GM18505 (cell line): ENCODE data around the gene CCNL2.

ENCODE experiments used
- ATAC-seq: cut with Tn5 transposase; IDR thresholded peaks from one replicate; pipeline ENCODE4 v1.9.1; 2021; ENCODE audit not compliant: unreplicated experiment
- POLR2A ChIP-seq: IDR thresholded peaks from 4 replicates; pipeline ENCODE4 v1.6.1; 2011; ENCODE audit warnings: borderline replicate concordance; ENCODE audit not compliant: insufficient read depth, insufficient read length; ENCODE audit errors: extremely low read depth

CCNL2 gene

GRCh38 chr1:1428174-1428573 is 29.0 kb upstream of the CCNL2 start:
- TF ChIP-seq POLR2A: no peak
- no peak for ATAC-seq

- no peak for TF ChIP-seq POLR2A
Observed at GRCh38 chr1:1427820-1428148, 28.6 kb upstream of the CCNL2 start.

GRCh38 chr1:1427106-1427819 is 28.1 kb upstream of the CCNL2 start:
- ATAC-seq: no peak
- no peak for TF ChIP-seq POLR2A

More at GRCh38 chr1:1427820-1428148, 28.6 kb upstream of the CCNL2 start:
- no peak for ATAC-seq

GRCh38 chr1:1426496-1427105 is 27.5 kb upstream of the CCNL2 start:
- no peak for TF ChIP-seq POLR2A
- no peak for ATAC-seq

GRCh38 chr1:1425753-1426495 is 26.8 kb upstream of the CCNL2 start:
- no peak for ATAC-seq
- no peak for TF ChIP-seq POLR2A

GRCh38 chr1:1425426-1425752 is 26.3 kb upstream of the CCNL2 start:
- TF ChIP-seq POLR2A: no peak
- no peak for ATAC-seq

GRCh38 chr1:1424707-1425106 is 25.6 kb upstream of the CCNL2 start:
- no peak for TF ChIP-seq POLR2A

GRCh38 chr1:1423245-1423597 is 24.1 kb upstream of the CCNL2 start:
- TF ChIP-seq POLR2A: no peak
- ATAC-seq: no peak

More at GRCh38 chr1:1424707-1425106, 25.6 kb upstream of the CCNL2 start:
- no peak for ATAC-seq

- no peak for ATAC-seq
- no peak for TF ChIP-seq POLR2A
Observed at GRCh38 chr1:1422465-1423244, 23.5 kb upstream of the CCNL2 start.

GRCh38 chr1:1421907-1422464 is 22.9 kb upstream of the CCNL2 start:
- ATAC-seq: no peak
- TF ChIP-seq POLR2A: no peak

GRCh38 chr1:1421147-1421906 is 22.2 kb upstream of the CCNL2 start, which contains the start of gene ANKRD65:
ANKRD65 (minus strand) TSS chr1:1421276; CDS start chr1:1421005, 271 bp downstream.
- TF ChIP-seq POLR2A: no peak
- no peak for ATAC-seq

GRCh38 chr1:1420654-1421141 is 21.6 kb upstream of the CCNL2 start:
- ATAC-seq: no peak
- no peak for TF ChIP-seq POLR2A

GRCh38 chr1:1419813-1420653 is 20.9 kb upstream of the CCNL2 start:
- ATAC-seq: no peak
- no peak for TF ChIP-seq POLR2A
